Fibroblast of villous mesenchyme (primary cell): ENCODE measurements around the gene MICAL1. TPM values are rescaled to one million over a fixed set of nuclear protein-coding genes. Genes with fewer than 3 reads are reported as not detected.
A peak's percentile ranks its signal among the peaks of the same experiment; 100 is the strongest.

Experiments used
- DNase-seq: peaks from one replicate; pipeline ENCODE4 v3.0.0-alpha.2; 2010; ENCODE audit warnings: low read depth
- H3K4me3 ChIP-seq: 2 replicates; pipeline ENCODE4 v1.5.1; 2011; ENCODE audit warnings: low read depth, mild to moderate bottlenecking, low read length
- total RNA-seq: library from RNA; depleted of rRNA; stranded (reverse); fragments of >200 nt; gene quantifications from 2 replicates; pipeline ENCODE4 v1.2.3, GENCODE V29; 2012
- TF ChIP-seq, protein P1 (sequence below): IDR thresholded peaks from 2 replicates; pipeline ENCODE4 v1.5.1; 2012; ENCODE audit warnings: low read depth, mild to moderate bottlenecking, low read length; ENCODE audit not compliant: insufficient read depth

Gene MICAL1, protein sequence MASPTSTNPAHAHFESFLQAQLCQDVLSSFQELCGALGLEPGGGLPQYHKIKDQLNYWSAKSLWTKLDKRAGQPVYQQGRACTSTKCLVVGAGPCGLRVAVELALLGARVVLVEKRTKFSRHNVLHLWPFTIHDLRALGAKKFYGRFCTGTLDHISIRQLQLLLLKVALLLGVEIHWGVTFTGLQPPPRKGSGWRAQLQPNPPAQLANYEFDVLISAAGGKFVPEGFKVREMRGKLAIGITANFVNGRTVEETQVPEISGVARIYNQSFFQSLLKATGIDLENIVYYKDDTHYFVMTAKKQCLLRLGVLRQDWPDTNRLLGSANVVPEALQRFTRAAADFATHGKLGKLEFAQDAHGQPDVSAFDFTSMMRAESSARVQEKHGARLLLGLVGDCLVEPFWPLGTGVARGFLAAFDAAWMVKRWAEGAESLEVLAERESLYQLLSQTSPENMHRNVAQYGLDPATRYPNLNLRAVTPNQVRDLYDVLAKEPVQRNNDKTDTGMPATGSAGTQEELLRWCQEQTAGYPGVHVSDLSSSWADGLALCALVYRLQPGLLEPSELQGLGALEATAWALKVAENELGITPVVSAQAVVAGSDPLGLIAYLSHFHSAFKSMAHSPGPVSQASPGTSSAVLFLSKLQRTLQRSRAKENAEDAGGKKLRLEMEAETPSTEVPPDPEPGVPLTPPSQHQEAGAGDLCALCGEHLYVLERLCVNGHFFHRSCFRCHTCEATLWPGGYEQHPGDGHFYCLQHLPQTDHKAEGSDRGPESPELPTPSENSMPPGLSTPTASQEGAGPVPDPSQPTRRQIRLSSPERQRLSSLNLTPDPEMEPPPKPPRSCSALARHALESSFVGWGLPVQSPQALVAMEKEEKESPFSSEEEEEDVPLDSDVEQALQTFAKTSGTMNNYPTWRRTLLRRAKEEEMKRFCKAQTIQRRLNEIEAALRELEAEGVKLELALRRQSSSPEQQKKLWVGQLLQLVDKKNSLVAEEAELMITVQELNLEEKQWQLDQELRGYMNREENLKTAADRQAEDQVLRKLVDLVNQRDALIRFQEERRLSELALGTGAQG
- 54.1 and 55.3 TPM in 2 replicates for total RNA-seq

DNA sequence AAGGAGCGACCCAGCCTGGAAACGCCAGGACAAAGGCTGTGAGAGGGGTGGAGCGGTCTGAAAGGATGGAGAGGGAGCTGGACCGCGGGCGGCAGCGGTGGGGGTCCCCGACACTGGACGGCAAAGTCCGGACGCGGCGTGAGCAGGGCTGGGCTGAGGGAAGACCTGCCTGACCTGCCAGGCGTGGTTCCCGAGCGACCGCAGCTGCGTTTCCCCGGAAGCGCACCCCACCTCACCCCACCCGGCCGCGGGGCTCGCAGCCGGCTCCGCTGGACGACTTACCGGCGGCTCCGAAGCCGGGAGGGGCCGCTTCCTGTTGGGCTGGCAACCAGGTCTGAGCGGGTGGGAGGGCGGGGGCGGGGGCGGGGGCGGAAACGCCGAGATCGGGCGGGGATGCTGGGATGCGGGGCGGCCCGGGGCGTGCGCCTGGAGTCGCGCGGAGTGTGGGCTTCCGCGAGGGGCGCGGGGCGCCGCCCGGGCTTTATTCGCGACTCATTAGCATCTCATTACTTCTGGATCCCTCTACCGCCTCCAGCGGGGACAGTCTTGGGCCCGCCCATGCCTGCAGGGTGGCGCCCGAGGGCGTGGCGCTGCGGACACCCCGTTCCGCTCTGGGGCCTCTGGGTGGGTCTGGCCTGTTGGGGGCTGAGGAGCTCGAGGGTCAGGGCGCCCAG is at the start of gene MICAL1:
Gene MICAL1, minus strand, starts transcription at position 336 of the 674 bp plus-strand sequence. CDS start 1,576 bp downstream, outside the sequence.
- H3K4me3 ChIP-seq = peak within 1 kb of the TSS; percentile 91
- peak; percentile 57 for DNase-seq
- TF ChIP-seq, protein P1, sequence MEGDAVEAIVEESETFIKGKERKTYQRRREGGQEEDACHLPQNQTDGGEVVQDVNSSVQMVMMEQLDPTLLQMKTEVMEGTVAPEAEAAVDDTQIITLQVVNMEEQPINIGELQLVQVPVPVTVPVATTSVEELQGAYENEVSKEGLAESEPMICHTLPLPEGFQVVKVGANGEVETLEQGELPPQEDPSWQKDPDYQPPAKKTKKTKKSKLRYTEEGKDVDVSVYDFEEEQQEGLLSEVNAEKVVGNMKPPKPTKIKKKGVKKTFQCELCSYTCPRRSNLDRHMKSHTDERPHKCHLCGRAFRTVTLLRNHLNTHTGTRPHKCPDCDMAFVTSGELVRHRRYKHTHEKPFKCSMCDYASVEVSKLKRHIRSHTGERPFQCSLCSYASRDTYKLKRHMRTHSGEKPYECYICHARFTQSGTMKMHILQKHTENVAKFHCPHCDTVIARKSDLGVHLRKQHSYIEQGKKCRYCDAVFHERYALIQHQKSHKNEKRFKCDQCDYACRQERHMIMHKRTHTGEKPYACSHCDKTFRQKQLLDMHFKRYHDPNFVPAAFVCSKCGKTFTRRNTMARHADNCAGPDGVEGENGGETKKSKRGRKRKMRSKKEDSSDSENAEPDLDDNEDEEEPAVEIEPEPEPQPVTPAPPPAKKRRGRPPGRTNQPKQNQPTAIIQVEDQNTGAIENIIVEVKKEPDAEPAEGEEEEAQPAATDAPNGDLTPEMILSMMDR = peak; percentile 37

DNA sequence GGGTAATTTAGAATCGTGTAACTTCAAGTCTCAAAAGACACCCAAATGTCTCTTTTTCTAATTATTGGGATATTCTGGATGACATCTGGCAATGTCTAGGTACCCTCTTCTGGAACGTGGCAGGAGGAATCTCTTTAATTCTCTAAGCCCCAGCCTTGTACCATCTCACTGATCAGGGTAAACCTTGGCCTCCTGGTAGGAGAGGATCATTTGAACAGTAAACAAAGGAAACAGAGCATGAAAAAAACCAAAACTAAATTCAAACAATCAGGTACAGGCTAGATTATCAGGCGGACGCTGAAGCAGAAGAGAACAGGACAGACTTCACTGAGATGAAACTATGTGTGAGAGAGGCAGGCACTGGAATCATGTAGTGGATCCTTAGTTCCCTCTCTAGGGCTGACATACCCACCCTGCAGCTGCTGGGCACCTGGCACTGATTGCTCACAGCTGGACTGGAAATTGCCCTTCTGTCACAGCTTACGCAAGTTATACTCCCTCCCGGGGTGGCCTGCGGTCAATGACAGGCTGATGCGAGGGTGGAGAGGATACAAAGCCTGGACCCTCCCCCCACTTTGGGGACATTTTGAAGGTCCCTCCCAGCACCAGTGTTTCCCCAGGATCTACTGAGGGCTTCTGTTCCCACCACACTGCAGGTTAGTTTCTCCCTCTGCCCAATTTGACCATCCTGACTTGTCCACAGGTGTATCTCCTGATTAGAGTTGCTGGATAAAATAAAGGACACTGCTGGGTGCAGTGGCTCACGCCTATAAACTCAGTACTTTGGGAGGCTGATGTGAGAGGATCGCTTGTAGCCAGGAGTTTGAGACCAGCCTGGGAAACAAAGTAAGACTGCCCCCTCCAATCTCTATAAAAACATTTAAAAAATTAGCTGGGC is 48.0 kb upstream of the MICAL1 start:
- H3K4me3 ChIP-seq = no peak overlapping the region
- TF ChIP-seq, protein P1 = no peak
- DNase-seq = no peak

DNA sequence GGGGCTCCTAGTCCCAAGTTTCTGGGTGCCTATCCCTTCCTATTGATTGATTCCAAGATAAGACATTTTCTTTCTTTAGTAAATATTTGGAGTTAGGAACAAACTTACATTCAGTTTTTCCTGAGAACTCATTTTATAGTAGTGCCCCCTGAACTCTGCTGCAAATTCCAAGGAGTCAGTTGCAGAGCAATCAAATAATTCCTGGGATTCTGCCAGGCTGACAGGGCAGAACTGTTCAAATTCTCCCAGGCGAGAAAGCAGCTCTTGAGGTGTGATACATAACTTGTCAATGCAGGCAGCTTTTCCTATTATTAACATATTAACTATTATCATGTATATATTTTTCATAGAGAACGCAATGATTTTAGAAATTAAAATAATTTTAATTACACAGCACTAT is 43.4 kb upstream of the MICAL1 start:
- DNase-seq = no peak
- no peak overlapping the region for H3K4me3 ChIP-seq
- TF ChIP-seq, protein P1 = no peak

DNA sequence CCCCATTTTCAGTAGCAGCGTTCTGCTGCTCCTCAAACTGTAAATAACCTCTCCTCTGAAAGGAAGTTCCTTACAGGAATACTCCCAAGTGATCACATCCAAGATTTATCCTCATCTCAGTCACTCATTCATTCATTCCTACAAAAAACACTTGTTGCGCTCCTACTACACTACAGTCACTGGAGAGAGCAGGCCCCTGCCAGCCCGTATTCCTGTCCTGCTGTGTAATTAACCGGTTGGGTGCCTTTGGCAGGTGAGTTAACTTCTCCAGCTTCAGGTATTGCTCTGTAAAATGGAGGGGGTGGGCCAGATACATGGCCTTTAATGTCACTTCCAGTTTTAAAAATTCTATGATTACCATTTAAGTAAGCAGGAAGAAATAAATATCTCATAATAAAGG is 42.5 kb upstream of the MICAL1 start:
- no peak overlapping the region for H3K4me3 ChIP-seq
- DNase-seq = no peak
- TF ChIP-seq, protein P1 = no peak

DNA sequence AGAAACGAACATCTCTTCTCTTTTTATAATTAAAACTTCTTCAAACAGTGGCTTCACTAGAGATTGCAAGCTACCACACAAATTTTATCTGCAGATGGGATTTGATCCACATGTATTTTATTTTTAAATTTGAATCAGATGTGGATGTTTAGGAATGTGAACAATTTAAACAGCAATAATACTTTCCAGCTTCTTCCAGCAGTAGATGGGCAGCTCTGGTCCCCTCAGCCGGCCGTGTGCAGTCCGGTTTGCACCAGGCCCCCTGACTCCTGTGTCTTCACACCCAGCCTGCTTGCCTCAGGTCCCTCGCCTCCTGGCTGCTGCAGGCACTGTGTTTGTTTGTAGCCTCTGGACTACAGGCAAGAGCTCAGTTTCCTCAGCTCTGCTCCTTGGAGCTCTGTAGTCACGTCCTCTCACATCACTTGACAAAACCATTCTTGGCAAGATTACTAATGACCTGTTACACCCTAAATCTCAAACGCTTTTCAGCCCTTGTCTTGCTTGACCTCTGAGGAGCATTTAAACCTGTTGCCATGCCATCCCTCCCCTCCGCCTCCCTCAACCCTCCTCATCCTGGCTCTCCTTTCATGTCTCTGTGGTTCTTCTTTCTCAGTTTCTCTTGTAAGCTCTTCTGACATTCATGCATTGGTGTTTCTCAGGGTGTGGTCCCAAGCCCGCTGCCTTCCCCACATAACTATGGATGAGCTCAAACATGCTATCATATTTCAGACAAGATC is 40.6 kb upstream of the MICAL1 start:
- DNase-seq = no peak
- no peak overlapping the region for H3K4me3 ChIP-seq
- TF ChIP-seq, protein P1 = no peak
